DMS53 treated with DMSO at 0.1 percent for 48 hours (cell line): ENCODE data around the gene RINL.
A peak's percentile ranks its signal among the peaks of the same experiment; 100 is the strongest.

Experiments used
- DNase-seq: peaks from one replicate; lab custom pipeline; 2025; ENCODE audit not compliant: unreplicated experiment; lab: John Stamatoyannopoulos, UW

Gene RINL

GRCh38 chr19:38877781-38878574 is at the start of gene RINL:
RINL (minus strand) TSS chr19:38878275; CDS start chr19:38876742, 1,533 bp downstream.
- DNase-seq, result peak; percentile 99

GRCh38 chr19:38924388-38924787 is 46.3 kb upstream of the RINL start:
- DNase-seq, result no peak

GRCh38 chr19:38922482-38922881 is 44.4 kb upstream of the RINL start:
- no peak for DNase-seq

GRCh38 chr19:38921420-38922274 is 43.6 kb upstream of the RINL start:
- DNase-seq, result no peak

- DNase-seq, result no peak
These were observed 42.7 kb upstream of the RINL start for GRCh38 chr19:38920602-38921419.

- DNase-seq, result no peak
These were observed 41.9 kb upstream of the RINL start for GRCh38 chr19:38919837-38920601.

GRCh38 chr19:38918526-38918925 is 40.5 kb upstream of the RINL start:
- no peak for DNase-seq

GRCh38 chr19:38917921-38918491 is 39.9 kb upstream of the RINL start:
- DNase-seq, result no peak

GRCh38 chr19:38917516-38917915 is 39.4 kb upstream of the RINL start:
- no peak for DNase-seq

- no peak for DNase-seq
These were observed 37.5 kb upstream of the RINL start for GRCh38 chr19:38915329-38916321.

- DNase-seq, result no peak
These were observed 35.9 kb upstream of the RINL start for GRCh38 chr19:38913958-38914357.

GRCh38 chr19:38912600-38913514 is 34.8 kb upstream of the RINL start:
- no peak for DNase-seq

- no peak for DNase-seq
These were observed 33.4 kb upstream of the RINL start for GRCh38 chr19:38911388-38912001.

GRCh38 chr19:38910488-38910887 is 32.4 kb upstream of the RINL start:
- DNase-seq, result no peak

GRCh38 chr19:38908911-38909310 is 30.8 kb upstream of the RINL start:
- DNase-seq, result no peak

GRCh38 chr19:38907670-38908069 is 29.6 kb upstream of the RINL start:
- no peak for DNase-seq

- DNase-seq, result no peak
These were observed 29.2 kb upstream of the RINL start for GRCh38 chr19:38907227-38907626.

GRCh38 chr19:38905620-38906019 is 27.5 kb upstream of the RINL start:
- DNase-seq, result no peak
